A549 (cell line): ENCODE measurements around the gene ERCC5. TPM values are rescaled to one million over a fixed set of nuclear protein-coding genes. Genes with fewer than 3 reads are reported as not detected.

Experiments
- ATAC-seq, 2 experiments: fragments of 200-7000 bp in 1 of 2; fragments of >200 bp in 1 of 2; cut with Nextera tagmentation in 1 of 2; cut with Tn5 transposase in 1 of 2; 3 replicates each; pipeline versions ENCODE4 v1.8.0 to v1.9.1; 2018 to 2020; ENCODE audit warnings: mild to moderate bottlenecking in 1 of 2, moderate library complexity in 1 of 2
- CTCF ChIA-PET: fragments of 300-600 bp; sonication (Branson Sonifier 250); formaldehyde crosslinking; extraction: SDS; loops from one replicate; lab custom pipeline; 2021; ENCODE audit warnings: antibody characterized with exemption, inconsistent platforms; lab: Yijun Ruan, JAX
- POLR2A ChIA-PET: fragments of 350-600 bp; formaldehyde crosslinking; extraction: SDS; loops from one replicate; lab custom pipeline; 2021; ENCODE audit warnings: antibody characterized with exemption, inconsistent platforms; lab: Yijun Ruan, JAX
- DNase-seq, 2 experiments: peaks; one replicate each; pipeline versions ENCODE4 v3.0.0 to v3.0.0-alpha.2; 2011 to 2016; ENCODE audit warnings: low read depth in 1 of 2, low spot score in 1 of 2
- FAIRE-seq: peaks from 2 replicates; lab custom pipeline; 2011; peaks lifted over from hg19 to GRCh38; lab: Jason Lieb, UNC
- H3K27ac ChIP-seq, 2 experiments: fragments of >200 bp; sonication (Bioruptor Twin); formaldehyde crosslinking; 3 replicates each; pipeline ENCODE4 v1.5.1; 2016 to 2017
- H3K4me1 ChIP-seq: fragments of >200 bp; sonication (Bioruptor Twin); formaldehyde crosslinking; 3 replicates; pipeline ENCODE4 v1.6.1; 2016
- H3K4me2 ChIP-seq: fragments of >200 bp; sonication (Bioruptor Twin); formaldehyde crosslinking; 3 replicates; pipeline ENCODE4 v1.6.1; 2016
- H3K4me3 ChIP-seq: fragments of >200 bp; sonication (Bioruptor Twin); formaldehyde crosslinking; 3 replicates; pipeline ENCODE4 v1.5.1; 2016
- H3K9me3 ChIP-seq: fragments of >200 bp; sonication (Bioruptor Twin); formaldehyde crosslinking; 3 replicates; pipeline ENCODE4 v1.6.1; 2016
- CEBPB ChIP-seq, 2 experiments: fragments of >200 bp in 1 of 2; sonication (Bioruptor Twin) in 1 of 2; formaldehyde crosslinking in 1 of 2; IDR thresholded peaks; 2 replicates each; pipeline ENCODE4 v1.6.1; 2012 to 2016
- CHD4 ChIP-seq: fragments of 200-600 bp; sonication (generic); IDR thresholded peaks from 2 replicates; pipeline ENCODE4 v1.6.1; 2016; ENCODE audit warnings: antibody characterized with exemption, mild to moderate bottlenecking, borderline replicate concordance
- EHF ChIP-seq: fragments of 250-450 bp; sonication (Bioruptor Pico); IDR thresholded peaks from 2 replicates; pipeline ENCODE4 v1.5.0; 2020; ENCODE audit warnings: mild to moderate bottlenecking
- EHMT2 ChIP-seq: fragments of 200-600 bp; sonication (generic); IDR thresholded peaks from 2 replicates; pipeline ENCODE4 v1.6.1; 2016; ENCODE audit warnings: antibody characterized with exemption, low read depth, mild to moderate bottlenecking, moderate library complexity
- HOXA7 ChIP-seq: fragments of 250-450 bp; sonication (Bioruptor Pico); IDR thresholded peaks from 2 replicates; pipeline ENCODE4 v1.5.0; 2020; ENCODE audit warnings: mild to moderate bottlenecking, moderate library complexity
- JUNB ChIP-seq: fragments of >200 bp; sonication (Bioruptor Twin); formaldehyde crosslinking; IDR thresholded peaks from 2 replicates; pipeline ENCODE4 v1.6.1; 2016
- KDM5A ChIP-seq: fragments of 200-600 bp; sonication (generic); IDR thresholded peaks from 2 replicates; pipeline ENCODE4 v1.6.1; 2016; ENCODE audit warnings: antibody characterized with exemption, mild to moderate bottlenecking
- NPAS2 ChIP-seq: fragments of 250-450 bp; sonication (Bioruptor Pico); IDR thresholded peaks from 2 replicates; pipeline ENCODE4 v1.8.0; 2022; ENCODE audit warnings: mild to moderate bottlenecking, moderate library complexity, borderline replicate concordance
- PHF8 ChIP-seq: fragments of 200-600 bp; sonication (generic); IDR thresholded peaks from 2 replicates; pipeline ENCODE4 v1.6.1; 2016; ENCODE audit warnings: low read depth, mild to moderate bottlenecking, antibody characterized with exemption, moderate library complexity, borderline replicate concordance
- POLR2A ChIP-seq: IDR thresholded peaks from 2 replicates; pipeline ENCODE4 v1.6.1; 2012; ENCODE audit warnings: mild to moderate bottlenecking, low read length
- RAD21 ChIP-seq, 2 experiments: fragments of >200 bp in 1 of 2; sonication (Bioruptor Twin) in 1 of 2; formaldehyde crosslinking in 1 of 2; IDR thresholded peaks in 1 of 2; conservative IDR thresholded peaks in 1 of 2; 2 replicates in 1 of 2; 3 replicates in 1 of 2; pipeline ENCODE4 v1.6.1; 2012 to 2018; ENCODE audit warnings: inconsistent platforms in 1 of 2
- RNF2 ChIP-seq: fragments of 200-600 bp; sonication (generic); IDR thresholded peaks from 2 replicates; pipeline ENCODE4 v1.6.1; 2016; ENCODE audit warnings: low read depth, mild to moderate bottlenecking, antibody characterized with exemption, moderate library complexity, borderline replicate concordance
- SMC3 ChIP-seq: fragments of >200 bp; sonication (Bioruptor Twin); formaldehyde crosslinking; IDR thresholded peaks from 3 replicates; pipeline ENCODE4 v1.6.1; 2018; ENCODE audit warnings: inconsistent platforms
- TFCP2L1 ChIP-seq: fragments of 250-450 bp; sonication (Bioruptor Pico); IDR thresholded peaks from 2 replicates; pipeline ENCODE4 v1.5.0; 2021; ENCODE audit warnings: mild to moderate bottlenecking
- WGBS: methylation state at CpG from one replicate; pipeline ENCODE4 v1.1.6; 2017; ENCODE audit errors: missing lambda C conversion rate; 5-methylcytosine and 5-hydroxymethylcytosine counted together
- polyA plus RNA-seq, 4 experiments: library from polyadenylated mRNA; depleted of rRNA in 3 of 4; stranded (reverse); fragments of >200 nt; fragmentation: RNase III in 1 of 4; extraction: RNeasy Plus Mini Kit Qiagen cat#74134 plus additional on column Dnase treatment in 1 of 4; gene quantifications; 2 replicates in 3 of 4; 3 replicates in 1 of 4; pipeline ENCODE4 v1.2.3, GENCODE V29; 2011 to 2017
- TF ChIP-seq, protein P1 (sequence below): fragments of >200 bp; sonication (Bioruptor Twin); formaldehyde crosslinking; IDR thresholded peaks from 3 replicates; pipeline ENCODE4 v1.5.1; 2016

The ERCC5 gene
- polyA plus RNA-seq, 2 of the 4 experiments (the other 2 are of a cell fraction) = 19.3 to 24.4 TPM

GRCh38 chr13:102845289-102845629 is 573 bp upstream of the ERCC5 start:
- Histone ChIP-seq H3K9me3 (no peaks in the 10 kb centered on the region), H3K27ac (peak overlapping the region; percentile 84 to 96), H3K4me3 (peak overlapping the region; percentile 99), H3K4me2 (peak overlapping the region; percentile 95), H3K4me1 (peaks cover 8% of the 10 kb centered on the region; the same call in 1 of the 3 replicates)
- ATAC-seq (peak; percentile 51 to 64; a peak in 5 of 6 replicates), DNase-seq (no peak), FAIRE-seq (no peak)
- TF ChIP-seq PHF8 (no peak; the same call in 1 of the 2 replicates), EHMT2 (no peak), KDM5A (no peak), EHF (CRISPR knock-in tag) (no peak), POLR2A (no peak), NPAS2 (CRISPR knock-in tag) (no peak), JUNB (no peak), RNF2 (no peak), TFCP2L1 (no peak)
- POLR2A ChIA-PET = interaction anchor here (0.6 to 2.5 kb wide), 11 partner anchors 8 to 253 kb away, joined by 3 to 23 read pairs (median 4); partner anchors contain the start of genes TEX30 and TPP2
- CTCF ChIA-PET = interaction anchor here (0.7 to 3.6 kb wide), 10 partner anchors 10 to 265 kb away, joined by 3 to 12 read pairs (median 4); partner anchors contain the start of gene TEX30
- 24% methylated on average over 6 of the region's 13 CpGs for WGBS

- Histone ChIP-seq H3K4me3 (peak overlapping the region; percentile 99), H3K4me2 (peak overlapping the region; percentile 92), H3K4me1 (peaks cover 8% of the 10 kb centered on the region; the same call in 1 of the 3 replicates), H3K27ac (peak overlapping the region; percentile 84 to 96), H3K9me3 (no peaks in the 10 kb centered on the region)
- DNase-seq (peak; percentile 5 to 21), ATAC-seq (peak; percentile 52 to 63; a peak in 5 of 6 replicates), FAIRE-seq (no peak)
- TF ChIP-seq CHD4 = no peak
- peak in 1 of 2 experiments; percentile 36; a peak in 2 of 4 replicates for TF ChIP-seq CEBPB (IDR thresholded peaks at IDR 0.05)
- POLR2A ChIA-PET = interaction anchor here (0.6 to 2.5 kb wide), 10 partner anchors 9 to 267 kb away, joined by 3 to 23 read pairs (median 4); partner anchors contain the start of genes TEX30 and TPP2
- CTCF ChIA-PET = interaction anchor here (1.1 to 3.6 kb wide), 7 partner anchors 8 to 250 kb away, joined by 3 to 12 read pairs (median 4); partner anchors contain the start of gene TEX30
- 2% methylated on average over 30 of the region's 31 CpGs for WGBS
Observed at GRCh38 chr13:102846261-102847015, 606 bp downstream of the ERCC5 start.

DNA sequence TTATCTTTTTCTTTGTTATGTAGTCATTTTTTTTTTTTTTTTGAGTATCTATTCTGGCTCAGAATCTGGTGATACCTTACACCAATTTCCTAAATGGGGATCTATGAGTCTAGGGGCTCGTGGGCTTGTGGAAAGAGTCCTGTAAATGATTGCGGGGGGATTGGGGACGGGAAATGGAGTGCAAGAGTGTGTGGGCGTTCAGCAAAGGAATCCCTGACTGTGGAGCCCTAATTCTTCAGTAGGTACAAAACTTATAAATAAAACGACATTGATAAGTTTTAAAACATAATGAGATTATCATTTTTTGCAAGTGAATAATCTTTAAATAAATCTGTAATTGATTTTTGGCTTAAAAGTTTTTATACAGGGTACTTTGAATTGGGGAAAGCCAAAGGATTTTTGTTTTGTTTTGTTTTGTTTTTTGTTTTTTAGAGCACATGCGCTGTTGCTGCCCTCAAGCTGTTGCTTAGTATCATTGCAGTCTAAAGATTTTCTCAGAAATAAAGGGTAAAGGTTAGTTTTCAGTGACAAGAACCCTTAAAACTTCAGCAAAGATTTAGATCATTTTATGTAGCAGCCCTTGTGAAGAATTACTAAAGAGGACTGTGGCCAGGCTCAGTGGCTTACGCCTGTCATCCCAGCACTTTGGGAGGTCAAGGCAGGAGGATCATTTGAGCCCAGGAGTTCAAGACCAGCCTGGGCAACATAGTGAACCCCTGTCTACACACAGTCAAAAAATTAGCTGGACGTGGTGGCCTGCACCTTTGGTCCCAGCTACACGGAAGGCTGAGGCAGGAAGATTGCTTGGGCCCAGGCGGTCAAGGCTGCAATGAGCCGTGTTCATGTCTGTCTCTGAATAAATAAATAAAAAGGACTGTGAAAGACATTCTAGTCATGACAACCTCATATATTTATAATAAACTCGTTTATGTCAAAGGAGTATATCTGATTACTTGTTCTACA is 1.7 kb downstream of the ERCC5 start:
- Histone ChIP-seq H3K9me3 (no peaks in the 10 kb centered on the region), H3K4me2 (peak overlapping the region; percentile 92), H3K4me3 (peak overlapping the region; percentile 99), H3K4me1 (peaks cover 8% of the 10 kb centered on the region; the same call in 1 of the 3 replicates), H3K27ac (peak overlapping the region; percentile 84 to 96; a peak in 4 of 6 replicates)
- FAIRE-seq (no peak), ATAC-seq (no peak), DNase-seq (peak in 1 of 2 experiments; percentile 27)
- WGBS = 17% methylated on average over 12 of the region's 12 CpGs
- POLR2A ChIA-PET = no interaction called here
- CTCF ChIA-PET = interaction anchor here (0.9 to 3.6 kb wide), 4 partner anchors 17 to 268 kb away, joined by 3 to 12 read pairs (median 4); no protein-coding TSS in a partner anchor
- TF ChIP-seq SMC3 (peak; percentile 48; the same call in 2 of the 3 replicates), HOXA7 (CRISPR knock-in tag) (no peak), RAD21 (conservative IDR thresholded peaks at IDR 0.05 in 1 of 2, IDR thresholded peaks at IDR 0.05 in 1 of 2) (peak; percentile 63 to 65)
- TF ChIP-seq, protein P1, sequence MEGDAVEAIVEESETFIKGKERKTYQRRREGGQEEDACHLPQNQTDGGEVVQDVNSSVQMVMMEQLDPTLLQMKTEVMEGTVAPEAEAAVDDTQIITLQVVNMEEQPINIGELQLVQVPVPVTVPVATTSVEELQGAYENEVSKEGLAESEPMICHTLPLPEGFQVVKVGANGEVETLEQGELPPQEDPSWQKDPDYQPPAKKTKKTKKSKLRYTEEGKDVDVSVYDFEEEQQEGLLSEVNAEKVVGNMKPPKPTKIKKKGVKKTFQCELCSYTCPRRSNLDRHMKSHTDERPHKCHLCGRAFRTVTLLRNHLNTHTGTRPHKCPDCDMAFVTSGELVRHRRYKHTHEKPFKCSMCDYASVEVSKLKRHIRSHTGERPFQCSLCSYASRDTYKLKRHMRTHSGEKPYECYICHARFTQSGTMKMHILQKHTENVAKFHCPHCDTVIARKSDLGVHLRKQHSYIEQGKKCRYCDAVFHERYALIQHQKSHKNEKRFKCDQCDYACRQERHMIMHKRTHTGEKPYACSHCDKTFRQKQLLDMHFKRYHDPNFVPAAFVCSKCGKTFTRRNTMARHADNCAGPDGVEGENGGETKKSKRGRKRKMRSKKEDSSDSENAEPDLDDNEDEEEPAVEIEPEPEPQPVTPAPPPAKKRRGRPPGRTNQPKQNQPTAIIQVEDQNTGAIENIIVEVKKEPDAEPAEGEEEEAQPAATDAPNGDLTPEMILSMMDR = peak; percentile 65
